HG02973 (cell line): ENCODE measurements around the gene F13A1.

Source experiments
- ATAC-seq: cut with Tn5 transposase; IDR thresholded peaks from one replicate; pipeline ENCODE4 v1.9.1; 2021; ENCODE audit warnings: moderate library complexity; ENCODE audit not compliant: unreplicated experiment

F13A1 gene

DNA sequence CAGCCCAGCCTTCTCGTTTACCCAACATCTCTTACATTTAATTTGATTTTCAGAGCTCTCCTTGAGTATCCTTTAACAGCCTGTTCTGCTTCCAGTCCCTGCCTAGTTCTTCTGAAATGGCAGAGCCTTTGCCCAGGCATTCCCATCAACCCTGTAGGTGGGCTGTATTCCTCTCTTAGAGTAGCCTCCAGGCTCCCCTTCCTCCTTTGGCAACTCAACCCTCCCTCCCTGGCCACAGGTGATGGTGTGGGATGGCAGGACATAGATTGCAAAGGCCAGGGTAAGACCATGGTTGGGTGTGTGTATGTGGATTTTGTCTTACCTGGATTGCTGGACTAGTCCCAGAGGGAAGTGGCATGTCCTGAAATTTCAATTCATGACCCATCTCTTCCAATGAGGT lies 125.4 kb downstream of the F13A1 start:
- ATAC-seq: no peak

DNA sequence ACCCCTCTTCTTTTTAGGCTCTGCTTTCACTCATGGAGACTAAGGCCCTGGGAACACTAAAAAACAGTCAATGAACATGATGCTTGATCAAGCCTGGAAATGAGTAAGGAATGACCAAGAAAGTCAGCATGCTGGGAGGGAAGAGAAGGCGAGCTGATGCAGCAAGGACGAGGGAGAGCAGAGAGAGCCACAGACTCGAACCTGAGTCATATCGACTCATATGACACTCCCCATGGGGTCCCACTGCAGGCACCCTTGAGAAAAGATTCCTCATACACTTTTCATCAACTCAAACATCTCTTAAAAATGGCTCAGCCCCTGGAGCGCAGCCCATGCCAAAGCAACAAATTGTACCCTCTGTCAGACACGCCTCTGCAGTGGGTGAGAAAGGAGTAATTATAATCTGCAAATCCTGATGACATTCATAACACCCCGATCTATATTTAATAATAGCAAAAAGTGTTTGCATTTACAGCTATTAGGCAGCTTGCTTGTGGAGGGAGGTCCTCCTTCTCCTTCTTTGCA lies 127.2 kb downstream of the F13A1 start:
- no peak for ATAC-seq

GRCh38 chr6:6191909-6192308 lies 128.6 kb downstream of the F13A1 start:
- ATAC-seq: no peak

DNA sequence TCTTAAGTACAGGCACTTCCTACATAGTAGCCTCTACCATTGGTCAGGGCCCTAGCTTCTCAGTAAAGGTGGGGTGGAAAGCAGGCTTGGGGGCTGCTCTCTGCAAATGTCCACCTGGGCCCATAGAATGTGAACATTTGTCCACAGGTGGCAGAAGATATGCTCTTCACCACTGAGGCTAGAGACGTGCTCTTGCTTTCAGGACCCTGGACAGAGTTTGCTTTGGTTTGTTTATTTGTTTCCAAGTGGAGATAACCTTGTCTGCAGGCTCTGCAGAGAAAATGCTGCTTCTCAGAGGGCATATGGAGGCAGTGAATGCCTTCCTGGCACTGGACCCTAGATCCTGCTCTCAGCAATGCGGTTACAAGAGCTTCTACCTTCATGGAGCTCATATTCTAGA lies 129.0 kb downstream of the F13A1 start:
- ATAC-seq: no peak

DNA sequence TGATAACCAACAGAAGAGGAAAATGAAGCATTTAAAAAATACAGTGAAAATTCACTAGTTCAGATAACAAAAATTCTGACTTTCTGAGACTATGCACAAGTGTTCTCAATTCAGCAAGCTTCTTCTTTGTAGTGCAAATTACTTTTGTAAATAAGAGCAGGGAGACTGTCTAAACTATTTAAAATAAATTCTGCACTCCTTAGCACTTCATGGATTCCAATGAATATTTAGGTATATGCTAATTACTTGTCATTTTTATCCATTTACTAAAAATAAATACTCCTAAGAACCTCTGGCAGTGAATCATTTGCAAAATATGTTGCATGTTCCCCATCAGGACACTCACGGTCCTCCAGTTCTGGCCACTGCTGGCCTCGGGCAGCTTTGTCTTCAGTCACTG lies 139.8 kb downstream of the F13A1 start:
- ATAC-seq: no peak

GRCh38 chr6:6179858-6180623 lies 140.4 kb downstream of the F13A1 start:
- ATAC-seq: no peak

- no peak for ATAC-seq
Measured at GRCh38 chr6:6178795-6179194, 141.7 kb downstream of the F13A1 start.

DNA sequence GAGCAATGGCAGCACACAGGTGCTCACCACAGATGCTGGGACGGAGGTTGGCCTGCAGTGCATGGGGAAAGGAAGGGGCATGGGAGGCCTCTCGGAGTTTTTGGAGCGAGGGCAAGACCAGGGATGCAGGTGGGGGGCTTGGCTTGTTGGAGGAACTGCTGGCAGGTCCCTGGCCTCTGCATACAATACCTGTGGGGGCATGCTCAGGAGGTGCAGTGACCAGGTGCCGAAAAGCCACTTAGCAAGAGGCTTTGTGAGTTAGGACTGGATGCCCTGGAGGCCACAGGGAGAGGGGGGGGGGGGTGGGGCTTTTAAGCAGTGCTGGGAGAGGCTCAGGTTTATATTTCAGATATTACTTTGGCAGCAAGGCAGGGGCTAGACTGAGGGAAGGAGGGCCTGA lies 142.7 kb downstream of the F13A1 start:
- no peak for ATAC-seq

GRCh38 chr6:6176586-6177228 lies 143.8 kb downstream of the F13A1 start:
- no peak for ATAC-seq

- ATAC-seq: no peak
Measured at GRCh38 chr6:6176127-6176526, 144.3 kb downstream of the F13A1 start.

DNA sequence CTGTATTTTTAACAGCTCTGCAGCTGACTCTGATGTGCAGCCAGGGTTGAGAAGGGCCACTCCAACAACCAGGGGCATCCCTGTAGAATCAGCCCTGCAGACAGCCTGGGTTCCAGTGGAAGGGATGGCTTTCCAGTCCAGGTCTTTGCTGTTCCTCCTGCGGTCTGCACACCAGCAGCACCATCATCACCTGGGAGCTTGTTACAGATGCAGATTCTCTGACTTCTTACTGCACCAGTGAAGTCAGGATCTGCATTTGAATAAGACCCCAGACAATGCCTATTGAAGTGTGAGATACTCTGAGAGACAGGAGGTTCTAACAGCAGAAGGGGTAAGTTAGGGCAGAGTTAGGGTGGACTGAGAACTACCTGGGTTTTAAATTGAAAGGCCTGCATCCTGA lies 151.3 kb downstream of the F13A1 start:
- no peak for ATAC-seq

DNA sequence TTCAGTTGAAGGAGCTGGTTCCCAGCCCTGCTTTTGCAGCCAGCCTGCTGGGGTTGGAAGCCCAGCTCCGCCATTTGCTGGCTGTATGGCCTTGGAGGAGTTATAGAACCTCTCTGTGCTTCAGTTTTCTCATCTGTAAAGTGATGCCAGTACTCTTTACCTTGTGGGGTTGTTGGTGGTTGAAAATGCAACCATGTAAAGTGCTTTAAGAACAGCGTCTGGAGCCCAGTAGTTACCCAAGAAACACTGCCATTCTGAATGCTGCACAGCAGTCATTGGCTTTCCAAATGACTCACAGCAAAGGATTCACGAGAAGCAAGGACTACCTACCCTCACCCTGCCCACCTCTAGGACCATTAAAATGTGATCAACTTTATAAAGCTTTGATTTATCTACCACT lies 154.4 kb downstream of the F13A1 start:
- no peak for ATAC-seq

- ATAC-seq: no peak
Measured at GRCh38 chr6:6164367-6164766, 156.1 kb downstream of the F13A1 start.

- ATAC-seq: no peak
Measured at GRCh38 chr6:6154335-6154734, 166.1 kb downstream of the F13A1 start.

GRCh38 chr6:6152060-6152459 lies 168.4 kb downstream of the F13A1 start:
- ATAC-seq: no peak

DNA sequence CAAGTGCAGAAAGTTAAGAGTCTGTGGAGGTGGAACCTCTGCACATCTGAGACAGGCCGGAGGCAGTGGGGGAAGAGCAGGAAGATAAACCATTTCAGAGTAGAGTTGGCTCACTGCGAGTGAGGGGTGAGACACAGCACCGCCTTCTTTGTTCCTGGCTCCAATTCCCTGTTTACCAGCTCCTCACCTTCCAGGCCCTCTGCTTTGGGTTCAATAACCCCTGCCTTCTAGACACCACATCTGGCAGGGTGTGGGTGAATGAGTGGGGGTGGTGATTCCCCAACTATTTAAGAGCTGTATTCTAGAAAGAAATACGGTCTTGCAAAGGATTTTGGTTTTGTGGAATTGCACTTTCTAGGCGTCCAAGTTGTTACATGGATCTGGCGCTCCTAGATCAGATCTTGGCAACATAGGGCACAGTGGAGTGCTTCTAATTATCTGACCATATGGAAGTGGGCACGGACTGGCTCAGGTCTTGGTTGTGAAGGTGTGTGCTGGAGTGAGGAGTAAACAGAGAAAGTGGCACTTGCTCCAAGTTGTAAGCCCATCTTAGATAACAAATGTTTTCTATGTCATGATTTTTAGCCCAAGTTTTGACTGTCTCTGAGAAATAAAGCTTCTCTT lies 172.2 kb downstream of the F13A1 start:
- ATAC-seq: no peak

- no peak for ATAC-seq
Measured at GRCh38 chr6:6131492-6132109, 188.9 kb downstream of the F13A1 start.

DNA sequence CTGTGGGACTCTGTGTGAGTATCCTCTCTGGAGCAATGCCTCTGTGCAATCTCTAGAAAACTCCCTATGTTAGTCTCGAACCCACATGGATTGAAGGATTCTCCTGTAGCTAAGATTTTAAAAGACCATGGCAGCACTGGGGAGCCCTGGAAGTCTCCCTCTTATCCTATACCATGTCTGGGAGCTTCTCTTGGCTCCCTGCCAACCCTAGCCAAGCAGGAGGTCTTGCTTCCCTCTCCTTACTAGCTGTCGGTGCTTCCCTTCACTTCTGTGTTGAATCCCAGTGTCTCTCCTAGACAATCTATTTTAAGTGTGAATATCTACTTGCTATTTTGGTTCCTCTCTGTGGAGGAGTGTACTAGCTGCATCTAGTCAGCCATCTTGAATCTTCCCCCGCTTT lies 195.0 kb downstream of the F13A1 start:
- no peak for ATAC-seq

DNA sequence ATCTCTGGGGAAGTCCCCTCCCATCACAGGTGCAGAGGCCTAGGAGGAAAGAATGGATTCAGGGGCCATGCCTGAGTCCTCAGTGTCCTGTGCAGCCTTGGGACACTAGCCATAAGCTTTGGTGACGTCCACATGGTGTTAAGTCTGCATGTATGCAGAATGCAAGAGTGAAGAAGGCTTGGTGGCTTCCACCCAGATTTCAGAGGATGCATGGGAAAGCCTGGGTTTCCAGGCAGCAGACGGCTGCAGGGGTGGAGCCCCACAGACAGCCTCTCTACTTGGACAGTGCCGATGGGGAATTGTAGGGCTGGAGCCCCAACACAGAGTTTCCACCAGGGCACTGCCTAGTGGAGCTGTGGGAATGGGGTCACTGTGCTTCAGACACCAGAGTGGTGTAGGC lies 196.7 kb downstream of the F13A1 start:
- no peak for ATAC-seq

DNA sequence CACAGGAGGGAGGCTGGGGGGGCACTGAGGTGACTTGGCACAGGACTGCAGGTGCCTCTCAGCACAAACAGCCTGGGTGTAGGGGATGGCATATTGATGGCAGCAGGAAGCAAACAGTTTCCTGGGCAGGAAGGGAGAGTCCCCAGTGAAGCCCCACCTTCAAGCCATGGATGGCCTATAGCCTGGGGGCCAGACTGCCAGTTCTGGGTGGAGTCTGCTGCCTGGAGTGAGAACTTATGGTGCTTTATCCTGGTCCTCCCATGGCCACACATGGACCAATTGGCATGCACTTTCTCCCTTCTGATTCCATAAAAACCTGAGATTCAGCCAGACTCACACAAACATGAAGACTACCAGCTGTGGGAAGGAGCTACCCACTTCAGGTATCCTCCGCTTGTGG lies 198.5 kb downstream of the F13A1 start:
- no peak for ATAC-seq

- no peak for ATAC-seq
Measured at GRCh38 chr6:6105472-6106036, 214.9 kb downstream of the F13A1 start.
